Activated naive CD4-positive, alpha-beta T cell treated with anti-CD3 and anti-CD28 coated beads, Interleukin-2, amount 10 ng/mL, durations not matched to agents 7 days and 5 days (primary cell): ENCODE data around the gene TMEM92.

Source experiments
- CTCF ChIA-PET: fragments of 350-600 bp; sonication (Branson Sonifier 250); formaldehyde crosslinking; loops from one replicate; lab custom pipeline; 2021; ENCODE audit warnings: antibody characterized with exemption; lab: Charles Lee
- DNase-seq: peaks from one replicate; pipeline ENCODE4 v3.0.0-alpha.2; 2020
- H3K27ac Mint-ChIP-seq: one replicate; pipeline ENCODE4 v1.8.0; 2021; ENCODE audit warnings: mild to moderate bottlenecking, moderate library complexity, mixed read lengths
- H3K27me3 Mint-ChIP-seq: one replicate; pipeline ENCODE4 v1.8.0; 2021; ENCODE audit warnings: mild to moderate bottlenecking, mixed read lengths
- H3K36me3 Mint-ChIP-seq: one replicate; pipeline ENCODE4 v1.8.0; 2021; ENCODE audit warnings: mixed read lengths
- H3K4me1 Mint-ChIP-seq: one replicate; pipeline ENCODE4 v1.8.0; 2021; ENCODE audit warnings: mixed read lengths
- H3K4me3 Mint-ChIP-seq: one replicate; pipeline ENCODE4 v1.8.0; 2021; ENCODE audit warnings: mild to moderate bottlenecking, moderate library complexity, mixed read lengths
- H3K9me3 Mint-ChIP-seq: one replicate; pipeline ENCODE4 v1.8.0; 2021; ENCODE audit warnings: mixed read lengths

The TMEM92 gene

DNA sequence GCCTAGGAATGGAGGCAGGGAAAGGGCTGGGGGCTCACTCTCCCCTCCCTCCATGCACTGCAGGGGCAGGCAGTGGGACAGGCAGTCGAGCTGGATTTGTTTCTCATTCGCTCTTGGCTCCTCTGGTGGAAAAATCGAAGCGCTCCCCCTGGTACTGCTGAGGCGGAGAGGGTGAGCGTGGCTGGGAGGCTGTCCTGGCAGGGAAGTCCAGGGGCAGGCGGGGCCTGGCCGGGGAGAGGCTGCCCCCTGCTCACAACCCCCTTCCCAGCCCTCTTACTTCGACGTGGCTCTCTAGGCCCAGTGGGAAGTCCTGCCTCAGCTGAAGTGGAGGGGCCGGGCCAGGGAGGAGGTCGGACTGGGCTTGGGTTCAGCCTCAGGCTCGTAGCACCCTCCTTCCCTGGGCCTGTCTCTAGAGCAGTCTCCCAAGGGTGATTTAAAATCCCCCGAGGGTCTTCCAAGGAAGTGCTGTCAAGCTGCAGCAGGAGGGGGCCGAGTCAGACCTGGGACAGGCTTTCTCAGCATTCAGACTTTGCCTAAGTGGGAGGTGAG, 16.5 kb upstream of the TMEM92 start:
- H3K4me3 Mint-ChIP-seq: no peak overlapping the region
- H3K9me3 Mint-ChIP-seq: no peaks in the 10 kb centered on the region
- peaks cover 34% of the 10 kb centered on the region for H3K27me3 Mint-ChIP-seq
- H3K36me3 Mint-ChIP-seq: no peaks in the 10 kb centered on the region
- H3K4me1 Mint-ChIP-seq: no peaks in the 10 kb centered on the region
- no peak for DNase-seq
- CTCF ChIA-PET: no interaction called here
- no peak overlapping the region for H3K27ac Mint-ChIP-seq

- DNase-seq: no peak
- H3K4me1 Mint-ChIP-seq: no peaks in the 10 kb centered on the region
- H3K36me3 Mint-ChIP-seq: no peaks in the 10 kb centered on the region
- no peak overlapping the region for H3K4me3 Mint-ChIP-seq
- peaks cover 45% of the 10 kb centered on the region for H3K27me3 Mint-ChIP-seq
- CTCF ChIA-PET: no interaction called here
- H3K9me3 Mint-ChIP-seq: no peaks in the 10 kb centered on the region
- H3K27ac Mint-ChIP-seq: no peak overlapping the region
Measured at GRCh38 chr17:50258647-50259476, 15.4 kb upstream of the TMEM92 start.

DNA sequence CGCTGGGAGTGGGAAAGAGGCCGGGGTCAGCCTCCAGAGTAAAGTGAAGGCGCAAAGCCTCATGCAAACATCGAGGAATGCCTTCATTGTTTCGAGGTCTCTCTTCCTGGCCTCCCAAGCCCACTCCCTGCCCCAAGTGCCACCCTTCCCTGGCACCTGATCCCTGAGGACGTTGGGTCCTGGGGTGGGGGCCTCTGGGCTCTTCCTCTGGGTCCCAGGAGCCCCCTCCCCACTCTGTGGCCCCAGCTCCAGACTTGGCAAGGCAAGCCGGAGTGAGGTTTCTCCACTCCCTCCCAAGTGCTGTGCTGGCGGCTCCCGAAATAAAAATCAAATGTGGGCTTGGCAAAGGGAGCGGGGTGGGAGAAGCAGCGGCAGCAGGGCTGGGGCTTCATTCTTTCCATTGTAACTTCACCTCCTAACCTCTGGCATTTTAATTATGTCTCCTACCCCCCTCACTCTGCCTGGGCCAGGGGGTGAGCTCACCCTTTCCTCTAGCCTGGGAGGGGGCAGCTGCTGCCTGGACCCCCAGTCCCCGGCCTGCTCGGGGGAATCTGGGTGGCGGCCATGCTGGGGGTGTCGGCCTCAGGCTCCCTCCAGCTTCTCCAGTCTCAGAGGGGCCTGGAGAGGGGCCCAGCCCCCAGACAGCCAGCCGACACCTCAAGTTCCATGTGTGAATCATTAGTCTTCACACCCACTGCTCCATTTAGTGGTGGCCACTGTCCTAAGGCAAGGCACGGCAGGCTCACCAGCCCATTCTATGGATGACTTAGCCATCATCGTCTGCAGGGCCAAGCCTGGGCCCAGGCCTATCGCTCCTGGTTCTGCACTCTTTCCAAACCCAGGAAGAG, 14.6 kb upstream of the TMEM92 start:
- H3K9me3 Mint-ChIP-seq: no peaks in the 10 kb centered on the region
- no peaks in the 10 kb centered on the region for H3K4me1 Mint-ChIP-seq
- CTCF ChIA-PET: no interaction called here
- H3K36me3 Mint-ChIP-seq: no peaks in the 10 kb centered on the region
- H3K27ac Mint-ChIP-seq: no peak overlapping the region
- peaks cover 53% of the 10 kb centered on the region for H3K27me3 Mint-ChIP-seq
- no peak overlapping the region for H3K4me3 Mint-ChIP-seq
- no peak for DNase-seq

- Mint-ChIP-seq H3K27ac (no peak overlapping the region), H3K27me3 (peaks cover 54% of the 10 kb centered on the region), H3K36me3 (no peaks in the 10 kb centered on the region), H3K9me3 (no peaks in the 10 kb centered on the region), H3K4me3 (no peak overlapping the region), H3K4me1 (no peaks in the 10 kb centered on the region)
- no peak for DNase-seq
- CTCF ChIA-PET: no interaction called here
Measured at GRCh38 chr17:50260501-50260911, 13.8 kb upstream of the TMEM92 start.

GRCh38 chr17:50261051-50261915, 13.0 kb upstream of the TMEM92 start:
- CTCF ChIA-PET: no interaction called here
- no peak for DNase-seq
- Mint-ChIP-seq H3K9me3 (no peaks in the 10 kb centered on the region), H3K36me3 (no peaks in the 10 kb centered on the region), H3K4me1 (no peaks in the 10 kb centered on the region), H3K27me3 (peaks cover 53% of the 10 kb centered on the region), H3K4me3 (no peak overlapping the region), H3K27ac (no peak overlapping the region)

- H3K4me3 Mint-ChIP-seq: no peak overlapping the region
- no peaks in the 10 kb centered on the region for H3K4me1 Mint-ChIP-seq
- DNase-seq: peak; percentile 8
- H3K27ac Mint-ChIP-seq: no peak overlapping the region
- H3K27me3 Mint-ChIP-seq: peaks cover 53% of the 10 kb centered on the region
- CTCF ChIA-PET: interaction anchor here (9.3 kb wide), 1 partner anchor 59 kb away, joined by 66 read pairs; the partner anchor contains the start of gene COL1A1
- no peaks in the 10 kb centered on the region for H3K9me3 Mint-ChIP-seq
- H3K36me3 Mint-ChIP-seq: no peaks in the 10 kb centered on the region
Measured at GRCh38 chr17:50262001-50262794, 12.1 kb upstream of the TMEM92 start.

DNA sequence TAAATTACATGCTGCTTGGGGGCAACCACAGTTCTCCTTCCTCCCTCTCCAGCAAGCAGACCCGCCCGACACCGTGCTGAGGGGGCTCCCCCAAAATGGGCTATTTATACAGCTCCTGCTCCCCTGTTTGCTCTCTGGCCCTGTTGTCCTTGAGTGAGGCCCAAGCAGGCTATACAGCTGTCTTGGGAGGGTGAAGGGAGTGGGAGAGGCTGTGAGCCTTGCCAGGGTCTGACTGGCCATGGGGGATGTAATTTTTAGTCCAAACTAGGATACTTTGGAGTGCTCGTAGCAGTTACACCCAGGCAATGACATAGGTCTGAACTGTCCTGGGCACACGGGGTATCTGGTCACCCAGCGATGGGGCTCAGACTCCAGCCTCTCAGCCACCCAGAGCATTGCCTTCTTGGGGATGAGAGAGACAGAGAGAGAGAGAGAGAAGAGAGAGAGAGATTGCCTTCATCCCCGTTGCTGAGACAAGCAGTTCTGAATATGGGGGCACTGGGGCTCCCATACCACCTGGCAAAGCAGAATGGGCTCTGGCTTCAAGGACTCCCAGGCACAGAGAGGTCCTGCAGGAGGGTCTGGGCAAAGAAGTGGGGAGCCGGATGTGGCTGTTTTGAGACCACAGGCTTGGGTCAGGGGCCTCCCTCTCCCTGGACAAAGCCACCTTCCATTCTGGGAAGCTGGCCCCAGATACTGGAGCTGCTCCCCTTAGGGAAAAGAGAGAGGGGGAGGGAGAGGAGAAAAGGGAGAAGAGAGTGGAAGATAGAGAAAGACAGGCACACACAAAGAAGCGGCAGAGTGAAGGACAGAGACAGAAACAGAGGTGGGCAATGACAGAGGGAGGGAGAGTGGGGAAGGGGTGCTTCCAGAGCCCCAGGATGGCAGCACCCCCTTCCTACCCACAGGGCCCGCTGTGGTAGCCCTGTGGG, 10.7 kb upstream of the TMEM92 start:
- Mint-ChIP-seq H3K27ac (no peak overlapping the region), H3K9me3 (no peaks in the 10 kb centered on the region)
- CTCF ChIA-PET: interaction anchor here (1.1 to 9.3 kb wide), 2 partner anchors 10 to 61 kb away, joined by 3 to 66 read pairs; partner anchors contain the start of genes COL1A1 and TMEM92

DNA sequence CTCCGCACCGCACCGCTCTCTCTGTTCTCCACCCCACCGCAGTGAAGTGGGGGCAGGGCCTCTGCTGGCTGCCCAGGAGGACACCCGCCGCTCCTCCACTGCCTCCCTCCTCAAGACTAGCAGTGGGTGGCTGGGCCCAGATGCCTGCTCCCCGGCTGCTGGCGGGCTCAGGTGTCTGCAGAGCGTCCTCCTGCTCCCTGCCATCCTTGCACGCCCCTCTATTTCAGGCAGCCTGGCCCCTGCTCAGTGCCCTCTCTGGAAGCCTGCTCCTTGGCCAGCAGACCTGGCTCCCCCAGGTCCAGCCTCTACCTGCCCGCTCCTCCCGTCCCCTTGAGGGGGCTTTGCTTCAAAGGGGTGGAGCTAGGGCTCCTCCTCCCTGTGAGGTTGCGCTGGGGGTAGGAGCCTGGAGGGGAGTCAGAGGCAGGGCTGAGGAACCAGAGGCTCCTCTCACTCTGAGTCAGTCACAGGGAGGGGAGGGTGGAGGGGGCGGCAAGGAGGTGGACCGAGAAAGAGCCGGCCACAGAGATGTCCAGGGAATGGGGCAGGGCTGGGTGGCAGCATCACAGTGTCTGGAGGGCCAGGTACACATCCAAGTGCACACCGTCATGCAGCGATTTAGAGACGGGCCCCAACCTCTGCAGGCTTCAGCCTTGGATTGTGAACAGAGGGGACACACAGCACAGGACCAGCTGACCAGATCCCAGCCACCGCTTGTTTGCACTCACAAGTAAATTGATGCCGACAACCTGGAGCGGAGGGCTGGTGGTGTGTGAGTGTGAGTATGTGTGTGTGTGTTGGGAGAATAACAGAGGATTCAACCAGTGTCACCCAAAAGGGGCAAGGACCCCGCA, 9.8 kb upstream of the TMEM92 start:
- Mint-ChIP-seq H3K36me3 (no peaks in the 10 kb centered on the region), H3K9me3 (no peaks in the 10 kb centered on the region), H3K27me3 (peaks cover 69% of the 10 kb centered on the region), H3K4me3 (no peak overlapping the region), H3K4me1 (no peaks in the 10 kb centered on the region), H3K27ac (no peak overlapping the region)
- peak; percentile 8 for DNase-seq
- CTCF ChIA-PET: interaction anchor here (1.2 to 9.3 kb wide), 3 partner anchors 34 to 62 kb away, joined by 3 to 66 read pairs (median 5); partner anchors contain the start of gene COL1A1

More for the DNA sequence above, 10.7 kb upstream of the TMEM92 start:
- H3K27me3 Mint-ChIP-seq: peaks cover 65% of the 10 kb centered on the region
- H3K36me3 Mint-ChIP-seq: no peaks in the 10 kb centered on the region
- no peak overlapping the region for H3K4me3 Mint-ChIP-seq
- no peaks in the 10 kb centered on the region for H3K4me1 Mint-ChIP-seq
- DNase-seq: peak; percentile 14

- CTCF ChIA-PET: interaction anchor here (0.9 to 9.3 kb wide), 4 partner anchors 9 to 62 kb away, joined by 3 to 66 read pairs (median 5); partner anchors contain the start of gene COL1A1
- H3K4me3 Mint-ChIP-seq: no peak overlapping the region
- H3K27ac Mint-ChIP-seq: no peak overlapping the region
- H3K4me1 Mint-ChIP-seq: no peaks in the 10 kb centered on the region
- peak; percentile 5 for DNase-seq
- no peaks in the 10 kb centered on the region for H3K9me3 Mint-ChIP-seq
- H3K27me3 Mint-ChIP-seq: peaks cover 71% of the 10 kb centered on the region
- H3K36me3 Mint-ChIP-seq: no peaks in the 10 kb centered on the region
Measured at GRCh38 chr17:50265212-50265611, 9.1 kb upstream of the TMEM92 start.

GRCh38 chr17:50265690-50266315, 8.5 kb upstream of the TMEM92 start:
- Mint-ChIP-seq H3K9me3 (no peaks in the 10 kb centered on the region), H3K4me1 (no peaks in the 10 kb centered on the region), H3K27ac (no peak overlapping the region), H3K4me3 (no peak overlapping the region), H3K27me3 (peaks cover 70% of the 10 kb centered on the region), H3K36me3 (no peaks in the 10 kb centered on the region)
- peak; percentile 13 for DNase-seq
- CTCF ChIA-PET: interaction anchor here (0.9 to 9.3 kb wide), 4 partner anchors 10 to 63 kb away, joined by 3 to 66 read pairs (median 5); partner anchors contain the start of gene COL1A1
